B cell (primary cell): ENCODE results near the gene KIF13A. TPM values are rescaled to one million over a fixed set of nuclear protein-coding genes. Genes with fewer than 3 reads are reported as not detected.
"Not testable (repeated sequence)": the region's sequence is repeated elsewhere in the genome, so short reads cannot be mapped to it uniquely, and the experiment has no call there.

Experiments used
- ATAC-seq: fragments of 200-7000 bp; cut with Tn5 transposase; one replicate; pipeline ENCODE4 v1.10.0; 2021; ENCODE audit warnings: low read depth, mild to moderate bottlenecking, moderate number of reproducible peaks, moderate library complexity
- CTCF ChIA-PET: fragments of 350-600 bp; sonication (Branson Sonifier 250); formaldehyde crosslinking; loops from one replicate; lab custom pipeline; 2021; ENCODE audit warnings: antibody characterized with exemption, inconsistent platforms; lab: Charles Lee
- POLR2A ChIA-PET: fragments of 350-600 bp; sonication (Branson Sonifier 250); formaldehyde crosslinking; loops from one replicate; lab custom pipeline; 2021; ENCODE audit warnings: antibody characterized with exemption; lab: Charles Lee
- DNase-seq: peaks from one replicate; pipeline ENCODE4 v3.0.0; 2013
- H2AFZ ChIP-seq: 2 replicates; pipeline ENCODE4 v1.6.1; 2012; ENCODE audit warnings: mild to moderate bottlenecking, low read depth, low read length; ENCODE audit not compliant: insufficient read depth, poor library complexity, severe bottlenecking
- H3K27ac ChIP-seq, 2 donors: 1 replicate in 1 of 2; 2 replicates in 1 of 2; pipeline ENCODE4 v1.5.1; 2012 to 2013; ENCODE audit warnings: low read length in 2 of 2, mild to moderate bottlenecking in 2 of 2, moderate library complexity in 1 of 2
- H3K27me3 ChIP-seq, 4 experiments: fragments of 200-600 bp in 1 of 4; sonication (generic) in 1 of 4; replicated peaks in 1 of 4; 1 replicate in 2 of 4; 2 replicates in 2 of 4; pipeline versions ENCODE4 v1.6.1 to v1.7.0; 2013 to 2016; ENCODE audit warnings: low read length in 3 of 4, mild to moderate bottlenecking in 2 of 4, mixed read lengths in 1 of 4, moderate library complexity in 1 of 4; ENCODE audit not compliant: insufficient read depth in 4 of 4, control insufficient read depth in 3 of 4; ENCODE audit errors: control extremely low read depth in 1 of 4
- H3K36me3 ChIP-seq, 2 experiments: replicated peaks in 1 of 2; 1 replicate in 1 of 2; 2 replicates in 1 of 2; pipeline versions ENCODE4 v1.6.1 to v1.7.1; 2013; ENCODE audit warnings: low read length in 1 of 2; ENCODE audit not compliant: insufficient read depth in 2 of 2, control insufficient read depth in 1 of 2; ENCODE audit errors: control extremely low read depth in 1 of 2, extremely low read depth in 1 of 2
- H3K4me1 ChIP-seq, 2 donors: fragments of 200-600 bp in 1 of 2; sonication (generic) in 1 of 2; 1 replicate in 1 of 2; 2 replicates in 1 of 2; pipeline versions ENCODE4 v1.5.1 to v1.6.1; 2013 to 2017; ENCODE audit warnings: low read length in 2 of 2; ENCODE audit not compliant: control insufficient read depth in 2 of 2, insufficient read depth in 2 of 2
- H3K4me2 ChIP-seq: replicated peaks from 2 replicates; pipeline ENCODE3; 2012; ENCODE audit warnings: mild to moderate bottlenecking, low read depth, low read length; ENCODE audit not compliant: poor library complexity, severe bottlenecking
- H3K4me3 ChIP-seq, 5 experiments: fragments of 200-600 bp in 1 of 5; sonication (generic) in 1 of 5; 1 replicate in 3 of 5; 2 replicates in 2 of 5; pipeline versions ENCODE4 v1.5.1 to v1.7.0; 2011 to 2016; ENCODE audit warnings: low read length in 4 of 5, mild to moderate bottlenecking in 4 of 5, low read depth in 2 of 5, control low read depth in 1 of 5, moderate library complexity in 1 of 5; ENCODE audit not compliant: insufficient read depth in 1 of 5; ENCODE audit errors: control extremely low read depth in 1 of 5, extremely low read depth in 1 of 5
- H3K79me2 ChIP-seq: fragments of 200-600 bp; sonication (generic); one replicate; pipeline ENCODE4 v1.6.0; 2016; ENCODE audit warnings: low read length; ENCODE audit not compliant: control insufficient read depth, insufficient read depth
- H3K9ac ChIP-seq: fragments of 200-600 bp; sonication (generic); 2 replicates; pipeline ENCODE4 v1.6.1; 2017; ENCODE audit warnings: mild to moderate bottlenecking, low read length, moderate library complexity
- H3K9me3 ChIP-seq, 3 donors: one replicate each; pipeline versions ENCODE4 v1.6.1 to v1.7.1; 2013; ENCODE audit warnings: low read length in 2 of 3; ENCODE audit not compliant: control insufficient read depth in 2 of 3, insufficient read depth in 1 of 3; ENCODE audit errors: control extremely low read depth in 1 of 3
- H4K20me1 ChIP-seq: 2 replicates; pipeline ENCODE4 v1.6.0; 2012; ENCODE audit warnings: mild to moderate bottlenecking, low read length; ENCODE audit not compliant: insufficient read depth, control insufficient read depth, poor library complexity, severe bottlenecking
- H3K27ac Mint-ChIP-seq: one replicate; pipeline ENCODE4 v1.8.0; 2021; ENCODE audit warnings: mixed read lengths
- H3K27me3 Mint-ChIP-seq: one replicate; pipeline ENCODE4 v1.8.0; 2021; ENCODE audit warnings: mixed read lengths
- H3K4me1 Mint-ChIP-seq: one replicate; pipeline ENCODE4 v1.8.0; 2021; ENCODE audit warnings: mixed read lengths
- H3K4me3 Mint-ChIP-seq: one replicate; pipeline ENCODE4 v1.8.0; 2021; ENCODE audit warnings: mixed read lengths
- H3K9me3 Mint-ChIP-seq: one replicate; pipeline ENCODE4 v1.8.0; 2022; ENCODE audit warnings: mixed read lengths; ENCODE audit not compliant: insufficient read depth
- EZH2 ChIP-seq: IDR thresholded peaks from 2 replicates; pipeline ENCODE4 v1.6.1; 2012; ENCODE audit warnings: borderline replicate concordance, low read depth, mild to moderate bottlenecking, moderate library complexity, low read length; ENCODE audit not compliant: insufficient read depth, poor library complexity, severe bottlenecking
- WGBS: methylation state at CpG from one replicate; pipeline ENCODE4 v1.1.5; 2013; ENCODE audit warnings: missing lambda C conversion rate; ENCODE audit not compliant: insufficient coverage; 5-methylcytosine and 5-hydroxymethylcytosine counted together
- intact Hi-C: fragments of 100-400 bp; cut with micrococcal nuclease; formaldehyde crosslinking; loops from one replicate; pipeline ENCODE4 v1.10.0; 2022
- polyA plus RNA-seq: library from polyadenylated mRNA; depleted of rRNA; stranded (reverse); fragments of >200 nt; gene quantifications from 2 replicates; pipeline ENCODE4 v1.2.3, GENCODE V29; 2012
- total RNA-seq, 2 donors: library from RNA; stranded (reverse); fragments of 120-200 nt in 1 of 2; gene quantifications; 1 replicate in 1 of 2; 2 replicates in 1 of 2; pipeline versions ENCODE4 v1.2.3 to v1.2.4, GENCODE V29; 2013 to 2022
- TF ChIP-seq, protein P1 (sequence below): fragments of 200-600 bp; IDR thresholded peaks from one replicate; pipeline ENCODE4 v1.8.0; 2022; ENCODE audit warnings: antibody characterized with exemption, mild to moderate bottlenecking

Gene KIF13A
- total and polyA plus RNA-seq, 2 donors (not counting 1 experiment from before 2014, with no cell fraction given), result 2.1 to 23.4 TPM

DNA sequence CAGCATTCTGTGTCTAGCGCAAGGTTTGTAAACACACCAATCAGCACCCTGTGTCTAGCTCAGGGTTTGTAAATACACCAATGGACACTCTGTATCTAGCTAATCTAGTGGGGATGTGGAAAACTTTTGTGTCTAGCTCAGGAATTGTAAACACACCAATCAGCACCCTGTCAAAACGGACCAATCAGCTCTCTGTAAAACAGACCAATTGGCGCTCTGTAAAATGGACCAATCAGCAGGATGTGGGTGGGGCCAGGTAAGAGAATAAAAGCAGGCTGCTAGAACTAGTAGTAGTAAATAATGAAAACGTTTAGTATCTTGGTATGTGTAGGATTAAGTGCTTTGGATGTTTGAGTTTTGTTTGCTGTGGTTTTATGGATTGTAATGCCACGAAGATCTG lies 33.1 kb upstream of the KIF13A start:
- H3K79me2 ChIP-seq, CTCF ChIA-PET, H3K9me3 Mint-ChIP-seq, H4K20me1 ChIP-seq, H3K4me1 Mint-ChIP-seq, POLR2A ChIA-PET, DNase-seq, H3K27ac ChIP-seq, H3K4me3 Mint-ChIP-seq, H3K4me1 ChIP-seq, H3K9ac ChIP-seq, H2AFZ ChIP-seq, H3K4me2 ChIP-seq, H3K27me3 ChIP-seq, H3K4me3 ChIP-seq, ATAC-seq, H3K36me3 ChIP-seq, H3K27ac Mint-ChIP-seq, H3K27me3 Mint-ChIP-seq, intact Hi-C loops: not testable (repeated sequence)
- H3K9me3 ChIP-seq, result peaks cover 0 to 13% (median 0%) of the 10 kb centered on the region in 3 donors
- 80% methylated on average over 3 of the region's 5 CpGs for WGBS

DNA sequence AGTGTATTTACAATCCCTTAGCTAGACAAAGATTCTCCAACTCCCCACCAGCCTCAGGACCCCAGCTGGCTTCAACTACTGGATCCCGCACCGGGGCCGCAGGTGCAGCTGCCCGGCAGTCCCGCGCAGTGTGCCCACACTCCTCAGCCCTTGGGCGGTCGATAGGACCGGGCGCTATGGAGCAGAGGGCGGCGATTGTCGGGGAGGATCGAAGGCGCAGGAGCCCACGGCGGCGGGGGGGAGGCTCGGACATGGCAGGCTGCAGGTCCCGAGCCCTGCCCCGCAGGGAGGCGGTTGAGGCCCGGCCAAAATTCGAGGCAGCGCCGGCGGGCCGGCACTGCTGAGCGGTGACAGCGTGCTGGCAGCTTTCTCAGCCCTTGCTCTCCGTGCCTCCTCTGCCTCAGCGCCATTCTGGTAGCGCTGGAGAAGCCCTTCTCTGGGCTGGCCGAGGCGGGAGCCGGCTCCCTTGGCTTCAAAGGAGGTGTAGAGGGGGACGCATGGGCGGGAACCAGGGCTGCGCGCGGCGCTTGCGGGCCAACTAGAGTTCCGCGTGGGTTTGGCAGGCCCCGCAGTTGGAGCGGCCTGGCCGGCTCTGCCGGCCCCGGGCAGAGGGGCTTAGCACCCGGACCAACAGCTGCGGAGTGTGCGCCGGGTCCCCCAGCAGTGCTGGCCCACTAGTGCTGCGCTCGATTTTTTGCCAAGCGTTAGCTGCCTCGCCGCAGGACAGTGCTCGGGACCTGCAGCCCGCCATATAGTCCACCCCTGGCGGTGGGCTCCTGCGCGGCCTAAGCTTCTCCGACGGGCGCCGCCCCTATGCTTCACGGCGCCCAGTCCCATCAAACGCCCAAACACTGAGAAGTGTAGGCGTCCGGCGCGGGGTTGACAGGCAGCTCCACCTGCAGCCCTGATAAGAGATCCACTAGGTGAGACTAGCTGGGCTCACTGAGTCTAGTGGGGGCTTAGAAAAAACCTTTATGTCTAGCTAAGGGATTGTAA lies 32.4 kb upstream of the KIF13A start:
- 77% methylated on average over 72 of the region's 75 CpGs for WGBS

DNA sequence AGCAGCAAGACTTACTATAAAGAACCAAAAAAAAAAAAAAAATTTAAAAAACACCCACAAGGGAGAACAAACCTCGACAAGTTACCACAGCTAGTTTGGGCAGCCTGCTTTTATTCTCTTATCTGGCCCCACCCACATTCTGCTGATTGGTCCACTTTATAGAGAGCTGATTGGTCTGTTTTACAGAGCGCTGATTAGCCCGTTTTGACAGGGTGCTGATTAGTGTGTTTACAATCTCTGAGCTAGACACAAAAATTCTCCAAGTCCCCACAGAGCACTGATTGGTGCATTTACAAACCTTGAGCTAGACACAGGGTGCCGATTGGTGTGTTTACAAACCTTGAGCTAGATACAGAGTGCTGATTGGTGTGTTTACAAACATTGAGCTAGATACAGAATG lies 31.7 kb upstream of the KIF13A start:
- H3K27me3 Mint-ChIP-seq, H3K4me1 Mint-ChIP-seq, H3K36me3 ChIP-seq, H3K4me1 ChIP-seq, H3K4me2 ChIP-seq, H3K27me3 ChIP-seq, H3K9ac ChIP-seq, H4K20me1 ChIP-seq, ATAC-seq, H3K27ac ChIP-seq, intact Hi-C loops, H3K79me2 ChIP-seq, H2AFZ ChIP-seq, H3K4me3 ChIP-seq, DNase-seq, H3K27ac Mint-ChIP-seq, H3K9me3 Mint-ChIP-seq, POLR2A ChIA-PET, H3K4me3 Mint-ChIP-seq: not testable (repeated sequence)
- CTCF ChIA-PET, result interaction anchor here (0.6 kb wide), 1 partner anchor 457 kb away, joined by 3 read pairs; no protein-coding TSS in a partner anchor
- no CpG with 5 or more reads among the region's 4 CpGs for WGBS
- peaks cover 0 to 13% (median 0%) of the 10 kb centered on the region in 3 donors for H3K9me3 ChIP-seq

More for the DNA sequence above, 32.4 kb upstream of the KIF13A start:
- Histone ChIP-seq H4K20me1 (no peaks in the 10 kb centered on the region), H3K4me2 (peak overlapping the region; percentile 25), H3K9me3 (peaks cover 0 to 13% (median 0%) of the 10 kb centered on the region in 3 donors), H3K27me3 (peaks cover 0 to 3% (median 1%) of the 10 kb centered on the region in 4 experiments), H3K27ac (no peak overlapping the region), H2AFZ (peak overlapping the region; percentile 33), H3K36me3 (no peaks in the 10 kb centered on the region), H3K4me3 (no peak overlapping the region), H3K9ac (no peak overlapping the region), H3K4me1 (no peaks in the 10 kb centered on the region), H3K79me2 (no peaks in the 10 kb centered on the region)
- ChIA-PET CTCF (interaction anchor here (0.6 kb wide), 1 partner anchor 458 kb away, joined by 3 read pairs; no protein-coding TSS in a partner anchor), POLR2A (no interaction called here)
- H3K4me3 Mint-ChIP-seq, result no peak overlapping the region
- TF ChIP-seq, protein P1, sequence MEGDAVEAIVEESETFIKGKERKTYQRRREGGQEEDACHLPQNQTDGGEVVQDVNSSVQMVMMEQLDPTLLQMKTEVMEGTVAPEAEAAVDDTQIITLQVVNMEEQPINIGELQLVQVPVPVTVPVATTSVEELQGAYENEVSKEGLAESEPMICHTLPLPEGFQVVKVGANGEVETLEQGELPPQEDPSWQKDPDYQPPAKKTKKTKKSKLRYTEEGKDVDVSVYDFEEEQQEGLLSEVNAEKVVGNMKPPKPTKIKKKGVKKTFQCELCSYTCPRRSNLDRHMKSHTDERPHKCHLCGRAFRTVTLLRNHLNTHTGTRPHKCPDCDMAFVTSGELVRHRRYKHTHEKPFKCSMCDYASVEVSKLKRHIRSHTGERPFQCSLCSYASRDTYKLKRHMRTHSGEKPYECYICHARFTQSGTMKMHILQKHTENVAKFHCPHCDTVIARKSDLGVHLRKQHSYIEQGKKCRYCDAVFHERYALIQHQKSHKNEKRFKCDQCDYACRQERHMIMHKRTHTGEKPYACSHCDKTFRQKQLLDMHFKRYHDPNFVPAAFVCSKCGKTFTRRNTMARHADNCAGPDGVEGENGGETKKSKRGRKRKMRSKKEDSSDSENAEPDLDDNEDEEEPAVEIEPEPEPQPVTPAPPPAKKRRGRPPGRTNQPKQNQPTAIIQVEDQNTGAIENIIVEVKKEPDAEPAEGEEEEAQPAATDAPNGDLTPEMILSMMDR, result no peak
- TF ChIP-seq EZH2, result no peak
- H3K4me1 Mint-ChIP-seq, result no peaks in the 10 kb centered on the region
- no peaks in the 10 kb centered on the region for H3K9me3 Mint-ChIP-seq
- no peak overlapping the region for H3K27ac Mint-ChIP-seq
- no peaks in the 10 kb centered on the region for H3K27me3 Mint-ChIP-seq
- intact Hi-C loops, result no loop called here
- no peak for DNase-seq
- ATAC-seq, result no peak
